ENCODE results near the gene TTLL9.

DNA sequence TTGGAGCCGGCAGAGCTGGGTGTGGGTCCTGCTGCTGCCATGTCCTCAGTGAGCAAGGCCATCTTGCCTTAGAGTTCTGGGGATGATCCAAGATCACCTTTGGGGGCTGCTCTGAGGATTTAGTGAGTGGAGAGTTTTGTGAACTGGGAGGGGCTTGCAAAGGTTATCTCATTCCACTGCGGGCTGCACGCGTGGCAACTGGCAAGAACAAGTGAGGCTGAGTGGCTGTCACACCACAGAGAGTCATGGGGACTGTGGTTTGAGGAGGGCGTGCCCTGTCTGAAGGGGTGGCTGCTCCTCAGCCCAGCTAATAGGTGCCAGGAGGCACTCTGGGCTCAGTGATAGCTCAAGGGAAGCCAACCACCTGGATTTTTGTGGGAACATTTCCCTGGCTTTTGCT is 37.6 kb downstream of the TTLL9 start:
- TF ChIP-seq POLR2AphosphoS5 (IDR thresholded peaks at IDR 0.05; ENCODE audit: low read depth, low read length): no peak
- TF ChIP-seq, protein P1, sequence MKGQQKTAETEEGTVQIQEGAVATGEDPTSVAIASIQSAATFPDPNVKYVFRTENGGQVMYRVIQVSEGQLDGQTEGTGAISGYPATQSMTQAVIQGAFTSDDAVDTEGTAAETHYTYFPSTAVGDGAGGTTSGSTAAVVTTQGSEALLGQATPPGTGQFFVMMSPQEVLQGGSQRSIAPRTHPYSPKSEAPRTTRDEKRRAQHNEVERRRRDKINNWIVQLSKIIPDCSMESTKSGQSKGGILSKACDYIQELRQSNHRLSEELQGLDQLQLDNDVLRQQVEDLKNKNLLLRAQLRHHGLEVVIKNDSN (IDR thresholded peaks at IDR 0.05; ENCODE audit: borderline replicate concordance, low read depth): no peak
- TF ChIP-seq, protein P2, sequence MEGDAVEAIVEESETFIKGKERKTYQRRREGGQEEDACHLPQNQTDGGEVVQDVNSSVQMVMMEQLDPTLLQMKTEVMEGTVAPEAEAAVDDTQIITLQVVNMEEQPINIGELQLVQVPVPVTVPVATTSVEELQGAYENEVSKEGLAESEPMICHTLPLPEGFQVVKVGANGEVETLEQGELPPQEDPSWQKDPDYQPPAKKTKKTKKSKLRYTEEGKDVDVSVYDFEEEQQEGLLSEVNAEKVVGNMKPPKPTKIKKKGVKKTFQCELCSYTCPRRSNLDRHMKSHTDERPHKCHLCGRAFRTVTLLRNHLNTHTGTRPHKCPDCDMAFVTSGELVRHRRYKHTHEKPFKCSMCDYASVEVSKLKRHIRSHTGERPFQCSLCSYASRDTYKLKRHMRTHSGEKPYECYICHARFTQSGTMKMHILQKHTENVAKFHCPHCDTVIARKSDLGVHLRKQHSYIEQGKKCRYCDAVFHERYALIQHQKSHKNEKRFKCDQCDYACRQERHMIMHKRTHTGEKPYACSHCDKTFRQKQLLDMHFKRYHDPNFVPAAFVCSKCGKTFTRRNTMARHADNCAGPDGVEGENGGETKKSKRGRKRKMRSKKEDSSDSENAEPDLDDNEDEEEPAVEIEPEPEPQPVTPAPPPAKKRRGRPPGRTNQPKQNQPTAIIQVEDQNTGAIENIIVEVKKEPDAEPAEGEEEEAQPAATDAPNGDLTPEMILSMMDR (IDR thresholded peaks at IDR 0.05): no peak
- TF ChIP-seq YY1 (IDR thresholded peaks at IDR 0.05; ENCODE audit: low read depth): no peak
- TF ChIP-seq FOXJ3 (CRISPR knock-in tag; IDR thresholded peaks at IDR 0.05): no peak

Data from SK-N-SH (cell line).